Measurements from ENCODE around the gene GPR4.

The GPR4 gene

GRCh38 chr19:45558399-45558878, 43.6 kb downstream of the GPR4 start:
- peak in 32 of 56 donors; percentile 3 to 68 (median 20) for DNase-seq

GRCh38 chr19:45556835-45557234, 45.2 kb downstream of the GPR4 start:
- DNase-seq, result no peak

- DNase-seq, result no peak
These were observed 47.5 kb downstream of the GPR4 start for GRCh38 chr19:45554481-45554880.

GRCh38 chr19:45553464-45553863, 48.5 kb downstream of the GPR4 start:
- DNase-seq, result peak in 8 of 56 donors; percentile 1 to 19 (median 10)

GRCh38 chr19:45547965-45548609, 53.9 kb downstream of the GPR4 start:
- DNase-seq, result peak in 1 of 56 donors; percentile 10

- no peak for DNase-seq
These were observed 54.7 kb downstream of the GPR4 start for GRCh38 chr19:45547211-45547770.

GRCh38 chr19:45542234-45542668, 59.8 kb downstream of the GPR4 start:
- DNase-seq, result no peak
